Parietal lobe (tissue), 1 donor: ENCODE data around the gene CELSR1. TPM values are rescaled to one million over a fixed set of nuclear protein-coding genes. Genes with fewer than 3 reads are reported as not detected.

Experiments used
- total RNA-seq: library from RNA; depleted of rRNA; stranded (reverse); fragments of >200 nt; gene quantifications from one replicate; pipeline ENCODE4 v1.2.3, GENCODE V29; 2014

CELSR1 gene
- 8.8 TPM for total RNA-seq

GRCh38 chr22:46537225-46537945 is at the start of gene CELSR1:
Gene CELSR1 (minus strand): TSS chr22:46537620. CDS start chr22:46537170, 450 bp downstream.

DNA sequence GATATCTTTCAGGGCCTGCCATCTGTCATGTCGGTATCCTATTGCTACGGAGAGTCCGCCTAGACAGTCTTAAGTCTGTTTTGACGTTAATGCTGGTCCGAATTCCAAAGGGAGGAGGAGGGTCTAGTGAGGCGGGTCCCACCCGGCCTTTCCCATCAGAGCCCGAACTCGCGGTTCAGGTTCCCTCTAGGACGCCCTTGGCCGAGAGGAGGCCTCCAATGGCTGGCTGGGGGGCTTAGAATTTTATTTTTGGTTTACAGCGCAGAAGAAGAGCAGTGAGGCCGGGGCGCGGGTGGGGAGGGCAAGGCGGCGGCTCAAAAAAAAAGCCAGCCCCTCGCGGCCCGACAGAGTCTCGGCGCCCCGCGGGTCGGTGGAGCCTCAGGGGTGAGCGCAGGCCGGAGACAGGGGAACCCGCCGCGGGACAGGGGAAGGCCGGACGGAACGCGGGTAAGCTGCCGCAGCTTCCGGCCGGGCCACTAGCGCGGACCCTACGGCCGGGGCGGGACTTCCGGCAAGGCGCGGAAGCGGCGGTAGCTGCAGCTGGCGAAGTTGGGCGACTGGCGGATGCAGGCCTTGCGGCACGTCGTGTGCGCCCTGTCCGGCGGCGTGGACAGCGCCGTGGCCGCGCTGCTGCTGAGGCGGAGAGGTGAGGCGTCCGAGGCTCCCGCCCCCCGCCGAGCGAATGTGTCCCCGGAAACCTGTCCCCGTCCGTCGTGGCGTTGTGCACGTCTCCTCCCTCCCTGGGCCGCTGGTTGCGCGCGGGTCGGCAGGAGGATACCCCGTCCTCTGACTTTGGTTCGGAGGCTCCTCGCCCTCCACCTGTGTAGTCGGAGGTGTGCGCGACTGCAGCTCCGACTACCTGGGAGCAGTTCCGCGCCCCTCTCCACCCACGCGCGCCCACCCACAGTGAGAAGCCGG is 202.0 kb downstream of the CELSR1 start, which contains the start of gene TRMU:
TRMU (plus strand) TSS at position 514 of the 918 bp plus-strand sequence; CDS start at position 565, 51 bp downstream.

Other genes starting within 250 kb of the CELSR1 start
- 3.1 TPM for gene GTSE1, start 240.8 kb downstream of the CELSR1 start, total RNA-seq
- 65.4 TPM for gene TRMU, start 201.9 kb downstream of the CELSR1 start, total RNA-seq
- gene GRAMD4, start 82.8 kb upstream of the CELSR1 start, total RNA-seq: 80.4 TPM
- gene CERK, start 200.6 kb upstream of the CELSR1 start, total RNA-seq: 60.7 TPM
- gene TBC1D22A, start 225.0 kb upstream of the CELSR1 start, total RNA-seq: 12.5 TPM